ENCODE measurements around the gene ALDH3B1.

The ALDH3B1 gene

DNA sequence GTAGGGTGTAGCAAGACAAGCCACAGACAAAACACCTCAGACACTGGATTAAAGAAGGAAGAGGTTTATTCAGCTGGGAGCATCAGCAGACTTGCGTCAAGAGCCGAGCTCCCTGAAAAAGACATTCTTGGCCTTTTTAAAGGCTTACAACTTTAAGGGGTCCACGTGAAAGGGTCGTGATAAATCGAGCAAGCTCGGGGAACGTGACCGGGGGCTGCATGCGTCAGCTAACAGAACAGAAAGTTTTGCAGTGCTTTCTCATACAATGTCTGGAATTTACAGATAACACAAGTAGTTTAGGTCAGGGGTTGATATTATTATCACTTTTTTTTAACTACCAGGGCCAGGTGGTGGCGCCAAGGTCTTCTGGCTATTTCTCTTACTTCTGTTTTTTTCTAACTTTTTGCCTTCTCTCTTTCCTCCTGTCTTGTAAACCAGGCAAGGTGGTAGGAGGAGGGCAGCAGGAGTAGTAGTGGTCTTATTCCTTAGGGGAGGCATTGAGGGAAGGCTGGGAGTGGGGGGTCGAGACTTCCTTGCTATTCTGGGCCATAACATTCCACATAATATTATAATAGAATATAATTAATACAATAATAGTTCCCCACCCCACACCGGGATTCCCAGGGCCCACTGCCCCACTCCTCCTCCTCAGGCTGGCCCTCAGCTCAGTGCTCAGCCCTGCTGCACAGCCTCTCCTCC is 587 bp upstream of the ALDH3B1 start:
- no peak for TF ChIP-seq EZH2phosphoT487 (conservative IDR thresholded peaks at IDR 0.05; ENCODE audit: low read length)
- TF ChIP-seq, protein P1, sequence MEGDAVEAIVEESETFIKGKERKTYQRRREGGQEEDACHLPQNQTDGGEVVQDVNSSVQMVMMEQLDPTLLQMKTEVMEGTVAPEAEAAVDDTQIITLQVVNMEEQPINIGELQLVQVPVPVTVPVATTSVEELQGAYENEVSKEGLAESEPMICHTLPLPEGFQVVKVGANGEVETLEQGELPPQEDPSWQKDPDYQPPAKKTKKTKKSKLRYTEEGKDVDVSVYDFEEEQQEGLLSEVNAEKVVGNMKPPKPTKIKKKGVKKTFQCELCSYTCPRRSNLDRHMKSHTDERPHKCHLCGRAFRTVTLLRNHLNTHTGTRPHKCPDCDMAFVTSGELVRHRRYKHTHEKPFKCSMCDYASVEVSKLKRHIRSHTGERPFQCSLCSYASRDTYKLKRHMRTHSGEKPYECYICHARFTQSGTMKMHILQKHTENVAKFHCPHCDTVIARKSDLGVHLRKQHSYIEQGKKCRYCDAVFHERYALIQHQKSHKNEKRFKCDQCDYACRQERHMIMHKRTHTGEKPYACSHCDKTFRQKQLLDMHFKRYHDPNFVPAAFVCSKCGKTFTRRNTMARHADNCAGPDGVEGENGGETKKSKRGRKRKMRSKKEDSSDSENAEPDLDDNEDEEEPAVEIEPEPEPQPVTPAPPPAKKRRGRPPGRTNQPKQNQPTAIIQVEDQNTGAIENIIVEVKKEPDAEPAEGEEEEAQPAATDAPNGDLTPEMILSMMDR (IDR thresholded peaks at IDR 0.05; ENCODE audit: insufficient read depth, low read length, poor library complexity, severe bottlenecking), result peak; percentile 43
- H3K4me2 ChIP-seq (ENCODE audit: low read depth, low read length, poor library complexity, severe bottlenecking), result peak overlapping the region; percentile 35
- no peaks in the 10 kb centered on the region for H3K9me3 ChIP-seq (ENCODE audit: insufficient read depth, low read length)
- H3K79me2 ChIP-seq (ENCODE audit: insufficient read depth, low read length), result no peaks in the 10 kb centered on the region
- H3K9me2 ChIP-seq (replicated peaks; ENCODE audit: insufficient read depth, low read length), result no peaks in the 10 kb centered on the region
- no peak overlapping the region for H3K4me3 ChIP-seq (ENCODE audit: insufficient read depth, low read length, poor library complexity, severe bottlenecking)
- H3F3A ChIP-seq (ENCODE audit: insufficient read depth), result peaks cover 6% of the 10 kb centered on the region; the same call in 1 of the 2 replicates
- H3K27me3 ChIP-seq (ENCODE audit: low read length), result no peaks in the 10 kb centered on the region
- peak overlapping the region; percentile 23 for H3K9ac ChIP-seq (ENCODE audit: low read length)
- H4K20me1 ChIP-seq (ENCODE audit: low read depth, low read length), result no peaks in the 10 kb centered on the region
- H3K36me3 ChIP-seq (ENCODE audit: low read length), result no peaks in the 10 kb centered on the region
- peak overlapping the region; percentile 65 for H3K27ac ChIP-seq (ENCODE audit: low read depth, low read length)
- H2AFZ ChIP-seq (ENCODE audit: low read depth, low read length, severe bottlenecking), result peak overlapping the region; percentile 70

DNA sequence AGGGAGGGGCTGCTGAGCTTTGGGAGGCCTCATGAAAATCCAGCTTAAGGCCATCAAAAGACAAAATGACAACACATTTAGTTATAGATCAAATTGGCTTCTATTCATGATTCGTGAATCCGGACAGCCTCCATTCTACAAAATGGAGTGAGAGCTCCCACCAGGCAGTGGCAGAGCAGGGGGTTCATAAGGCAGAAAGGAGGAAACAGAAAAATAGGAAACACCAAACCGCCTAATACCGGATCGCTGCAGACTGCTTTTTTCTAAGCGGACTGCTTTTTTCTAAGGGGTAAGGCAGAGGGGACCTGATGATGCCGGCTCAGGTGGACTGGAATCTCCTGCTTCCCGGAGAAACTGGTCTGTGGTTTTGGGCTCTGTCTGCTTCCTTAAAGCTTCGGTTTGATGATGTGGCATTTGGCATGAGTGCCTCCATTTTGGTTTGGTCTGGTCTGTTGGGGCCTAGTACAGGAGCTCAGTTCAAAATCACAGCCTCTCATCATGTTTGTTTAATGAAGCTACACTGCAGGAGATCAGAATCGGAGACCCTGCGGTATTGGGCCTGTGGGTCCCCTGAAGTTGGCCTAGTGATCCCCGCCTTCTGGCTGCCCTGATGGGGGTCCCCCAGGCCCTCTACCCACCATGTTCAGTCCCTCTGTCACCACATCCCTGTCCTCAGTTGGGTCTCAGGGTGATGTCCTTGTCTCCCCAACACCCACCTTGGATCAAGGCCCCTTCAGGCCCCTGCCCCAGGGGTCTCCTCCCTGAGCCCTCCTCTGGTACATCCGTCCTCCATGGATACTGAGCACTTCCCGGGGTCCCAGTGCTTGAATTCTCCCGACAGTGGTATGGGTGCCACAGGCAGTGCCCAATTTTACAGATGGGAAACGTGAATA is 1.2 kb downstream of the ALDH3B1 start:
- H3K79me2 ChIP-seq (ENCODE audit: insufficient read depth, low read length), result no peaks in the 10 kb centered on the region
- no peak overlapping the region for H3K4me3 ChIP-seq (ENCODE audit: insufficient read depth, low read length, poor library complexity, severe bottlenecking)
- H3K27me3 ChIP-seq (ENCODE audit: low read length), result no peaks in the 10 kb centered on the region
- no peak overlapping the region for H3K4me2 ChIP-seq (ENCODE audit: low read depth, low read length, poor library complexity, severe bottlenecking)
- H3K9me3 ChIP-seq (ENCODE audit: insufficient read depth, low read length), result no peaks in the 10 kb centered on the region
- H3K9me2 ChIP-seq (replicated peaks; ENCODE audit: insufficient read depth, low read length), result no peaks in the 10 kb centered on the region
- H3K36me3 ChIP-seq (ENCODE audit: low read length), result no peaks in the 10 kb centered on the region
- H4K20me1 ChIP-seq (ENCODE audit: low read depth, low read length), result no peaks in the 10 kb centered on the region
- no peak for TF ChIP-seq EZH2phosphoT487 (conservative IDR thresholded peaks at IDR 0.05; ENCODE audit: low read length)
- TF ChIP-seq, protein P1 (IDR thresholded peaks at IDR 0.05; ENCODE audit: insufficient read depth, low read length, poor library complexity, severe bottlenecking), result no peak
- H3F3A ChIP-seq (ENCODE audit: insufficient read depth), result peaks cover 6% of the 10 kb centered on the region; the same call in 1 of the 2 replicates
- H2AFZ ChIP-seq (ENCODE audit: low read depth, low read length, severe bottlenecking), result no peak overlapping the region
- H3K9ac ChIP-seq (ENCODE audit: low read length), result no peak overlapping the region
- no peak overlapping the region for H3K27ac ChIP-seq (ENCODE audit: low read depth, low read length)

DNA sequence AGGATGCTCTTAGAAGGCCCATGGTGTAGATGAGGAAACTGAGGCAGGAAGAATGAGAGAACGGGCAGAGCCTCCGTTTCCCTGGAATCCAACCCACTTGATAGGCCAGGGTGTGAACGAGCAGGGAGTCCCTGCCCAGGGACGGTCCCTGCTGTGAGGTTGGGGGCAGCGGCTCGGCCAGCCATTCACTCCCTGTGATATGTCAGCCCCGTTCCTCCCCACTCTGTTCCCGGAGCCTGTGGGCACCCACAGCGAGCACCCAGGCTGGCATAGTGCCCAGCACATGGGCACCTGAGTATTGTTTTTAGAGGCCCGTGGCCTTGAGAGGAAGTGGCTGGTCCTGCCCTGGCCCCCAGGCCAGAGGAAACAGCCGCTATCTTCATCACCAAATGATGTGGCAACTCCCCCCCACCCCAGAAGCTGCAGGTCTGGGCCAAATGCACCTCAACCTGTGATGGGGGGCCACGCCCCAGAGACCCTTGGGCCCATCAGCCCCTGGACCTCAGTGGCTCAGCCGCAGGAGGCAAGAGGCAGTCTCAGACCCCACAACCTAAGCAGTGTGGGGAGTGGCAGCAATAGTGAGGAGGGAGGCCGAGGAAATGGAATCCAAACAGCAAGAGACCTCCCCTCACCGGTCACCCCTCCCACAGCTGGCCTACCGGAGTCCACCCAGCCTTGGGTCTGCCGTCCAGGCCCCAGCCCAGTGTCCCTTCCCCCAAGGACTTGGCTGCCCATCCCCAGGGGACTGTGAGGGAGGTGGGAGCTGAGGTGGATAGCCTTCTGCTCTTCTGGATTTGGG is 2.1 kb downstream of the ALDH3B1 start:
- Histone ChIP-seq H2AFZ (ENCODE audit: low read depth, low read length, severe bottlenecking) (no peak overlapping the region), H4K20me1 (ENCODE audit: low read depth, low read length) (no peaks in the 10 kb centered on the region), H3K36me3 (ENCODE audit: low read length) (no peaks in the 10 kb centered on the region), H3K4me2 (ENCODE audit: low read depth, low read length, poor library complexity, severe bottlenecking) (no peak overlapping the region), H3K27me3 (ENCODE audit: low read length) (no peaks in the 10 kb centered on the region), H3K4me3 (ENCODE audit: insufficient read depth, low read length, poor library complexity, severe bottlenecking) (no peak overlapping the region), H3F3A (ENCODE audit: insufficient read depth) (peaks cover 6% of the 10 kb centered on the region; the same call in 1 of the 2 replicates), H3K27ac (ENCODE audit: low read depth, low read length) (no peak overlapping the region), H3K9ac (ENCODE audit: low read length) (no peak overlapping the region), H3K9me2 (replicated peaks; ENCODE audit: insufficient read depth, low read length) (no peaks in the 10 kb centered on the region), H3K9me3 (ENCODE audit: insufficient read depth, low read length) (no peaks in the 10 kb centered on the region), H3K79me2 (ENCODE audit: insufficient read depth, low read length) (no peaks in the 10 kb centered on the region)
- TF ChIP-seq, protein P1 (IDR thresholded peaks at IDR 0.05; ENCODE audit: insufficient read depth, low read length, poor library complexity, severe bottlenecking), result no peak
- no peak for TF ChIP-seq EZH2phosphoT487 (conservative IDR thresholded peaks at IDR 0.05; ENCODE audit: low read length)

Data from SU-DHL-6 (cell line).